Right lobe of liver (tissue), 4 donors: ENCODE results near the gene OR7D2.

Experiments
- POLR2A ChIP-seq: fragments of 450-650 bp; IDR thresholded peaks from one replicate; pipeline ENCODE4 v1.6.1; 2017; ENCODE audit warnings: antibody characterized with exemption, mild to moderate bottlenecking
- TF ChIP-seq, protein P1 (sequence below), 4 donors: fragments of 200-600 bp in 3 of 4; fragments of 450-650 bp in 1 of 4; IDR thresholded peaks; one replicate each; pipeline versions ENCODE4 v1.5.1 to v1.8.0; 2016 to 2022; ENCODE audit warnings: antibody characterized with exemption in 4 of 4, mild to moderate bottlenecking in 2 of 4
- donor health status: DM: no; HTN: no; CAD: no.
- donor health status: DM: no; HTN: no; CAD: no.
- donor health status: DM: no; HTN: yes; CAD: no.

DNA sequence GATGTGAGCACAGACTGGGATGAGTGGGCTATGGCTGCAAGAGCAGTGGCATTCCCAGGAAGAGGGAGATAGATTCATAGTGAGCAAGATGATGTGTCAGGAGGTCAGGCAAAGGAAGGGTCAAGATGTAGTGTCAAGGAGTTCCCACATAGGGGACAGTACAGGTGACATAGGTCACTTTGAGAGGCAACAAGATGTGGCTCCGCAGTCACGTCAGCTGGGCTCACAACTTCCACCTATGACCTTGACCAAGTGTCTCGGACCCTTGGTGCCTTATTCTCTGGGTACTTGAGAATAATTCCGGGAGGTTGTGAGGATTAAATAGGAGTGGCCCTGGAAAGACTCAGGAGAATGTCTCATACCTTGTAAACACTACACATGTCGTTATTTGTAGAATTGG is 28.1 kb upstream of the OR7D2 start:
- TF ChIP-seq, protein P1, sequence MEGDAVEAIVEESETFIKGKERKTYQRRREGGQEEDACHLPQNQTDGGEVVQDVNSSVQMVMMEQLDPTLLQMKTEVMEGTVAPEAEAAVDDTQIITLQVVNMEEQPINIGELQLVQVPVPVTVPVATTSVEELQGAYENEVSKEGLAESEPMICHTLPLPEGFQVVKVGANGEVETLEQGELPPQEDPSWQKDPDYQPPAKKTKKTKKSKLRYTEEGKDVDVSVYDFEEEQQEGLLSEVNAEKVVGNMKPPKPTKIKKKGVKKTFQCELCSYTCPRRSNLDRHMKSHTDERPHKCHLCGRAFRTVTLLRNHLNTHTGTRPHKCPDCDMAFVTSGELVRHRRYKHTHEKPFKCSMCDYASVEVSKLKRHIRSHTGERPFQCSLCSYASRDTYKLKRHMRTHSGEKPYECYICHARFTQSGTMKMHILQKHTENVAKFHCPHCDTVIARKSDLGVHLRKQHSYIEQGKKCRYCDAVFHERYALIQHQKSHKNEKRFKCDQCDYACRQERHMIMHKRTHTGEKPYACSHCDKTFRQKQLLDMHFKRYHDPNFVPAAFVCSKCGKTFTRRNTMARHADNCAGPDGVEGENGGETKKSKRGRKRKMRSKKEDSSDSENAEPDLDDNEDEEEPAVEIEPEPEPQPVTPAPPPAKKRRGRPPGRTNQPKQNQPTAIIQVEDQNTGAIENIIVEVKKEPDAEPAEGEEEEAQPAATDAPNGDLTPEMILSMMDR (IDR thresholded peaks at IDR 0.05), result no peak
- TF ChIP-seq POLR2A, result no peak
